Measurements from ENCODE around the gene TPM3. TPM values are rescaled to one million over a fixed set of nuclear protein-coding genes. Genes with fewer than 3 reads are reported as not detected.
"Not testable (repeated sequence)": the region's sequence is repeated elsewhere in the genome, so short reads cannot be mapped to it uniquely, and the experiment has no call there.

Gene TPM3
- total RNA-seq, 1 experiment from 2014 or later, result 681 TPM

DNA sequence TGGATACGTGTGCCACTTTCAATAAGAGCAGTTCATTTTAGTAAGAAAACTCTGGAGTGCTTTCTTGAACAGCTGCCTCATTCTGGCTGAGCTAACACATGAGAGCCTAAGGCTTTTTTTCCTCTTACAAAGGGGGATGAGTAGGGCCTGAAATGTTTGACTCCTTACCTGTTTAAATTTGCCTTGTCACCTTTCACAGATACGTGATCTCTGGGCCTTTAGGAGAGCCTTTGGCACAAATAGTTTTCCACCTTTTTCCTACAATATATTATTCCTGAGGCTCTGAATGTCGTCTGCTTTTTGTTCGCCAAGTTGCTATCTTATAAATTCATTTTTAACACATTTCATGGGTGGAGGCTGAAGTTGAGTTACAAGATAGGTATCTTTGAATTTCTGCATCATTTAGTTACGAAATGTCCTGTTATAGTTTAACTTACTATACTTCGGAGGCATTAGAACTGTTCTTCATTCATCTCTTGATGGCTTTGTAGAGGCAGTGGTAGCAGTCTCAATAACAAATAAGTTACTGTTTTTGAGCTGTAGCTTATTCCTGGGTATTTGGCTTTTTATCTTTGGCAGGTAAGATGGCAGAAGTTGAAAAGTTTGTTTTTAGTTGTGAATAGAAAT is 46.1 kb upstream of the TPM3 start:
- Mint-ChIP-seq H3K4me1 (ENCODE audit: low read depth, unreplicated experiment) (peaks cover 27% of the 10 kb centered on the region), H3K9me3 (ENCODE audit: unreplicated experiment) (no peaks in the 10 kb centered on the region), H3K27ac (ENCODE audit: unreplicated experiment) (peak overlapping the region; percentile 61), H3K36me3 (ENCODE audit: insufficient read depth, unreplicated experiment) (peaks cover 100% of the 10 kb centered on the region), H3K27me3 (ENCODE audit: insufficient read depth, unreplicated experiment) (no peaks in the 10 kb centered on the region), H3K4me3 (ENCODE audit: unreplicated experiment) (peak overlapping the region; percentile 36)
- DNase-seq, result no peak
- no peak for TF ChIP-seq CTCF (IDR thresholded peaks at IDR 0.05; ENCODE audit: insufficient read depth in 1 of 2, low read depth in 1 of 2, low read length in 1 of 2, severe bottlenecking in 1 of 2, unreplicated experiment in 1 of 2)
- H3K27me3 ChIP-seq (replicated peaks; ENCODE audit: control insufficient read depth, insufficient read depth, low read length), result no peaks in the 10 kb centered on the region
- ChIA-PET CTCF (no interaction called here), POLR2A (no interaction called here)
- H3K9me3 ChIP-seq, result no peaks in the 10 kb centered on the region
- no peak overlapping the region for H3K4me3 ChIP-seq (ENCODE audit: low read depth, low read length)
- H3K36me3 ChIP-seq (ENCODE audit: control insufficient read depth, insufficient read depth, low read length), result peaks cover 8% of the 10 kb centered on the region
- TSS peak; percentile 2 for BruUV-seq (replicated peaks)
- H3K4me1 ChIP-seq, result peaks cover 27% of the 10 kb centered on the region
- intact Hi-C loops (cut with micrococcal nuclease; ENCODE audit: unreplicated experiment), result loop anchor here (1.0 kb wide), 3 partner anchors 16 to 52 kb away; partner anchors contain the start of gene HAX1

DNA sequence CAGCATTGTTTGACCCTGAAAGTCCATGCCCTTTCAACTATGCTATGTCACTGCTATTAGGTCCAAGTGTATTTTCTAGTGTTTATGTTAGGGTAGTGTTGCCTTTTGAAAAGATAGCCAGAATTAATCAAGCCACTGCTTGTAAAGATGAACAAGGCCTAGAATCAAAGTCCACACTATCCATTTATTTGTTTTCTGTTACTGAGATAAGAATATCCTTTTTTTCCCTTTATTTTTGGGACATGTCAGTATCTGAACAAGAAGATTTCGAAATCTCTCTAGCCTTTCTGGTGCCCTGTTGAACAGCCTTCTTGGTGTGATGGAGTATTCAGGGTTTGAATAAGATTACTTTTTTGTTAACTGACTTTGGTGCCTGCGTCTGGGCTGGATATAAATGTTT is 45.5 kb upstream of the TPM3 start:
- BruUV-seq (replicated peaks), result no TSS peak
- CTCF ChIA-PET, result no interaction called here
- H3K9me3 ChIP-seq, result no peaks in the 10 kb centered on the region
- H3K4me3 ChIP-seq (ENCODE audit: low read depth, low read length), result no peak overlapping the region
- Mint-ChIP-seq H3K9me3 (ENCODE audit: unreplicated experiment) (no peaks in the 10 kb centered on the region), H3K27ac (ENCODE audit: unreplicated experiment) (peak overlapping the region; percentile 61), H3K36me3 (ENCODE audit: insufficient read depth, unreplicated experiment) (peaks cover 99% of the 10 kb centered on the region), H3K27me3 (ENCODE audit: insufficient read depth, unreplicated experiment) (no peaks in the 10 kb centered on the region), H3K4me3 (ENCODE audit: unreplicated experiment) (peak overlapping the region; percentile 31), H3K4me1 (ENCODE audit: low read depth, unreplicated experiment) (peaks cover 27% of the 10 kb centered on the region)
- DNase-seq, result peak in 1 of 2 experiments; percentile 36
- intact Hi-C loops (cut with micrococcal nuclease; ENCODE audit: unreplicated experiment), result loop anchor here (1.0 kb wide), 3 partner anchors 15 to 51 kb away; partner anchors contain the start of gene HAX1
- no peaks in the 10 kb centered on the region for H3K27me3 ChIP-seq (replicated peaks; ENCODE audit: control insufficient read depth, insufficient read depth, low read length)
- H3K4me1 ChIP-seq, result peaks cover 27% of the 10 kb centered on the region
- TF ChIP-seq CTCF (IDR thresholded peaks at IDR 0.05; ENCODE audit: insufficient read depth in 1 of 2, low read depth in 1 of 2, low read length in 1 of 2, severe bottlenecking in 1 of 2, unreplicated experiment in 1 of 2), result no peak
- POLR2A ChIA-PET, result no interaction called here
- peaks cover 8% of the 10 kb centered on the region for H3K36me3 ChIP-seq (ENCODE audit: control insufficient read depth, insufficient read depth, low read length)

DNA sequence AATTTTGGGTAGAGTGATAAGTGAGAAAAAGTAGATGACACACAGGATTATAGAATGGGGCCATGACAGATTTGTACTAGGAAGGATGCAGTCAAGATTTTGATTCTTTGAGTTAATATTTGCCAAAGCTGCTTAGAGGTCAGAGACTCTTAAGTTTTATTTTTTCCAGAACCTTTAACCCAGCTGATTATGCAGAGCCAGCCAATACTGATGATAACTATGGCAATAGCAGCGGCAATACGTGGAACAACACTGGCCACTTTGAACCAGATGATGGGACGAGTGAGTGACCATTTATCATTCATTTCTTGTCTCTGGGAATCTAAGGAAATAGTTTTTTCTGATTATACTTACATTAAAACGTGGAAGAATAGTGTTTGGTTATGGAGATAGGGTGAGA is 45.0 kb upstream of the TPM3 start:
- peaks cover 27% of the 10 kb centered on the region for H3K4me1 ChIP-seq
- Mint-ChIP-seq H3K36me3 (ENCODE audit: insufficient read depth, unreplicated experiment) (peaks cover 99% of the 10 kb centered on the region), H3K27ac (ENCODE audit: unreplicated experiment) (no peak overlapping the region), H3K4me3 (ENCODE audit: unreplicated experiment) (peak overlapping the region; percentile 6), H3K9me3 (ENCODE audit: unreplicated experiment) (no peaks in the 10 kb centered on the region), H3K4me1 (ENCODE audit: low read depth, unreplicated experiment) (peaks cover 27% of the 10 kb centered on the region), H3K27me3 (ENCODE audit: insufficient read depth, unreplicated experiment) (no peaks in the 10 kb centered on the region)
- no peaks in the 10 kb centered on the region for H3K27me3 ChIP-seq (replicated peaks; ENCODE audit: control insufficient read depth, insufficient read depth, low read length)
- DNase-seq, result no peak
- no peaks in the 10 kb centered on the region for H3K9me3 ChIP-seq
- no TSS peak for BruUV-seq (replicated peaks)
- H3K36me3 ChIP-seq (ENCODE audit: control insufficient read depth, insufficient read depth, low read length), result peaks cover 8% of the 10 kb centered on the region
- TF ChIP-seq CTCF (IDR thresholded peaks at IDR 0.05; ENCODE audit: insufficient read depth in 1 of 2, low read depth in 1 of 2, low read length in 1 of 2, severe bottlenecking in 1 of 2, unreplicated experiment in 1 of 2), result no peak
- intact Hi-C loops (cut with micrococcal nuclease; ENCODE audit: unreplicated experiment), result loop anchor here (1.0 kb wide), 3 partner anchors 15 to 51 kb away; partner anchors contain the start of gene HAX1
- ChIA-PET CTCF (no interaction called here), POLR2A (no interaction called here)
- H3K4me3 ChIP-seq (ENCODE audit: low read depth, low read length), result no peak overlapping the region

DNA sequence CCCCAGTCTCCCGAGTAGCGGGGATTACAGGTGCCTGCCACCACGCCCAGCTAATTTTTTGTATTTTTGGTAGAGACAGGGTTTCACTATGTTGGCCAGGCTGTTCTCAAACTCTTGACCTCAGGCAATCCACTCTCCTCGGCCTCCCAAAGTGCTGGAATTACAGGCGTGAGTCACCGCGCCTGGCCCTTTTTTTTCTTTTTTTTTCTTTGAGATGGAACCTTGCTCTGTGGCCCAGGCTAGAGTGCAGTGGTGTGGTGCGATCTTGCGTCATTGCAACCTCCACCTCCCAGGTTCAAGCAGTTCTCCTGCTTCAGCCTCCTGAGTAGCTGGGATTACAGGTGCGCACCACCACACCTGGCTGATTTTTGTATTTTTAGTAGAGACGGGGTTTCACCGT is 41.2 kb upstream of the TPM3 start:
- H3K9me3 ChIP-seq; H3K27ac Mint-ChIP-seq (ENCODE audit: unreplicated experiment); H3K36me3 ChIP-seq (ENCODE audit: control insufficient read depth, insufficient read depth, low read length); H3K27me3 Mint-ChIP-seq (ENCODE audit: insufficient read depth, unreplicated experiment); H3K27me3 ChIP-seq (replicated peaks; ENCODE audit: control insufficient read depth, insufficient read depth, low read length); H3K4me3 ChIP-seq (ENCODE audit: low read depth, low read length); intact Hi-C loops (cut with micrococcal nuclease; ENCODE audit: unreplicated experiment); DNase-seq; H3K9me3 Mint-ChIP-seq (ENCODE audit: unreplicated experiment); POLR2A ChIA-PET; H3K4me3 Mint-ChIP-seq (ENCODE audit: unreplicated experiment); BruUV-seq (replicated peaks); CTCF ChIA-PET: not testable (repeated sequence)
- Mint-ChIP-seq H3K4me1 (ENCODE audit: low read depth, unreplicated experiment) (peaks cover 17% of the 10 kb centered on the region), H3K36me3 (ENCODE audit: insufficient read depth, unreplicated experiment) (peaks cover 95% of the 10 kb centered on the region)
- peaks cover 20% of the 10 kb centered on the region for H3K4me1 ChIP-seq

GRCh38 chr1:154231112-154231511 is 39.2 kb upstream of the TPM3 start:
- intact Hi-C loops (cut with micrococcal nuclease; ENCODE audit: unreplicated experiment); H3K4me1 ChIP-seq; H3K9me3 Mint-ChIP-seq (ENCODE audit: unreplicated experiment); H3K9me3 ChIP-seq; H3K4me1 Mint-ChIP-seq (ENCODE audit: low read depth, unreplicated experiment); H3K36me3 ChIP-seq (ENCODE audit: control insufficient read depth, insufficient read depth, low read length); H3K4me3 ChIP-seq (ENCODE audit: low read depth, low read length); H3K4me3 Mint-ChIP-seq (ENCODE audit: unreplicated experiment); H3K27me3 Mint-ChIP-seq (ENCODE audit: insufficient read depth, unreplicated experiment); H3K27ac Mint-ChIP-seq (ENCODE audit: unreplicated experiment); H3K27me3 ChIP-seq (replicated peaks; ENCODE audit: control insufficient read depth, insufficient read depth, low read length); BruUV-seq (replicated peaks); DNase-seq; CTCF ChIA-PET: not testable (repeated sequence)
- POLR2A ChIA-PET, result interaction anchor here (0.5 kb wide), 1 partner anchor 317 kb away, joined by 8 read pairs; no protein-coding TSS in a partner anchor
- peaks cover 94% of the 10 kb centered on the region for H3K36me3 Mint-ChIP-seq (ENCODE audit: insufficient read depth, unreplicated experiment)
